ENCODE data around the gene RNF5.
"Not testable (repeated sequence)": the region's sequence is repeated elsewhere in the genome, so short reads cannot be mapped to it uniquely, and the experiment has no call there.

The RNF5 gene

DNA sequence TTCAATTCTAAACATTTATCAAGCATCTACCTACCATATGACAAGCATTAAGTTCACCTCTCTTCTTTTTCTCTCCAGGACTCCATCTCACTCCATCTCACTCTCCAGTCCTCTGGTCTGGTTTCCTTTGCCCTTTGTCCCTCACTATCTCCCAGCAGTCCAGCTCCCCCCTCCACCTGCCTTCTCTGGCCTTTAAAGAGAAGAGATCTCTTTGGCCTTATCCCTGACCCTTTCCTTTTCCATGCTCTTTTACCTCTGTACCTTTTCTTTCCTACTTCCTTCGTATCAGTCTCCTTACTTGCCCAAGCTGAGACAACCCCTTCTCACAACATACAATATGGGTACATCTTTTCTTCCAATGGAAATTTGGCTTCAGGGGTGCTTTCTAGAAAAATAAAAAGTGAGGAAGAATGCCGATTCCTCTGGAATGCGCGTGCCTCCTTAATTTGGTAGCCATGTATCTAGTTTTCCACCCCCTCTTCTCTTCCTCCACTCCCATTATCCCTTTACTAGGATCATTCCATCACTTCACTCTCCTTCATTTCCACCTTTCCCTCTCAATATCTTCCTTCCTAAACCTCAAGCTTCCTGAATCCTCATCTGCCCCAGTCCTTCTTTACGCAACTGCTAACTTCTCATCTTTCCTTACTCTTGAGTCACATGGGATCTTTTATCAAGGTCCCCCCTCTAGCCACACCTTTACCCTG, 1.6 kb upstream of the RNF5 start:
- no peak for DNase-seq

DNA sequence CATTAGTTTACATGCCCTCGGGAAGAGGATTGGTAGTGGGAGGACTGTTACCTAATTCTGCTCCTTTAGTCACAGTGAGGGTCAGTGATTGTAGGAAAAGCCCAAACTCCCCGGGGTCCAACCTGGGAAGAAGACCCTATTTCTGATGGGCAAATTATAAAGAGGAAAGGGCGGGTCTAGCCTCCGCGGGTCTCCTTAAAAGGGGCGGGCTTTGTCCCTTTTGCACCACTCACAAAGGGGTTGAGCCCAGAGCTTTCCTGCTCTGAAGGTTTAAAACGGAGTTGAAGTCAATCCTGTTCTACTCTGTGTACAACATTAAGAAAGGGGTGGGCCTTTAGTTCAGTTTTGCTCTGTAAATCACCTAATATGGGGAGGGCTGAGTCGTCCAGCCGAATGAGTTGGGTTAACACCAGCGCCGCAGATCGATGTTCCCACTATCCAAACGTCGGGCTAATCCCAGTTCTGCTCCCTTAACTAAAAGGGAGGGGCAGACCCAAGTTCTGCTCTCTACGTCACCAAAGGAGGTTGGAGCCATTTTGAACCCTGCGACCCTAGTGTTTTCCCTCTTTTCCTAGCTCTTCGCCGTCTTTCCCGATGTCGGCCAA, 920 bp upstream of the RNF5 start:
- no peak for DNase-seq

DNA sequence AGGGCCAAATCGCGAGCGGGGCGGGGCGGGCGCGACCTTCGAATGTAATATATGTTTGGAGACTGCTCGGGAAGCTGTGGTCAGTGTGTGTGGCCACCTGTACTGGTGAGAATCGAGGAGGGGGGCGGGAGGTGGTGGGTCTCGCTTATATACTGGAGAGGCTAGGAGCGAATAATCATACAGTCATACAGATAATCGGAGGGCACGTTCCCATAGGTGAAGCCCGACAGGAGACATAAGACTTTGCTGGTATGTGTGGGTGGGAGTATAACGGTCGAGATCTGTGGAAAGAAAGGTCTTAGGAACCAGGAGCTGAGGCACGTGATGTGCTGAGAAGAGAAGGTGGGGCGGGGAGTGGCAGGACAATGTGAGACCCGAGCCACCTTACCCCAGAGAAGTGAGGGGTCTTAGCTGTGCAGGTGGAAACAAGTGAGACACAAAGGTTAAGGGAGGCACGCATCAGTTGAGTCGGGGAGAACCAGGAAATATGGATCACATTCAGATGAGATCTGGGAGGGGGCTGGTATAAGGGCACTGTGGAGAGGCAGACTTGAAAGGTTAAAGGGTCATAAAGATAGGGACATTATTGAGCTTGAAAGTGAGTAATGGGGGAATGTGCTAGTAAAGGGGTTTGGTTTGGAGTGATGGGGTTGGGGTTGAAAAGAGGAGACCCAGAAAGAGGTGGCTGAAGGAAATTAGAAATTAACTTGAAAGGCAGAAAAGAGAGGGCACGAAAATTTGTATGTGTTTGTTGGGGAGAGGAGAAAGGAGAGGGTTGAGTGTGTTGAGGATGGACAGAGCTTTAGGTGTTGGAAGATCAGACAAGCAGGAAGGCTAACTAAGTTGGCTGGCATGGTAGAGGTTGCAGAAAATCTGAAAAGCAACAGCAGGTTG, 589 bp downstream of the RNF5 start:
- no peak for DNase-seq

GRCh38 chr6:32179766-32180405, 1.7 kb downstream of the RNF5 start:
- no peak for DNase-seq

GRCh38 chr6:32181148-32181702, 3.0 kb downstream of the RNF5 start:
- DNase-seq = no peak

GRCh38 chr6:32181915-32182529, 3.8 kb downstream of the RNF5 start:
- DNase-seq = no peak

DNA sequence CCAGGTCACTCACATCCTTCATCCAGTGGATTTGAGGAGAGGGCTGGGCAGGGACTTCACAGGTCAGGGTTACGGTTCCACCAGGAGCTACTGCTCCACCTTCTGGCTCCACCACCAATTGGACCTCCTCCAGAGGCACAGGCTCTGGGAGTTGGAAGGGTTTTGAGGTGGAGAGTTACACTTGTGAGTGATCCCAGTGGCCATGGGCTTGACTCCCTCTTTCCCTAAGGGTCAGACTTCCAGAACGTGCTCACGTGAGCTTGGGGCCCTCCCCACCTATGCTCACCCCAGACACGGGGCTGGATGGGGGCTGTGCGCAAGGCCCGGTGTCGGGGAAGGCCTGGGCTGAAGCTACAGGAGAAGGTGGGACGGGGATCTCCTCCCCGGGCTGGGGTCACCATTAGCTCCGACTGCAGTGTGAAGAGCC, 4.4 kb downstream of the RNF5 start:
- no peak for DNase-seq

GRCh38 chr6:32183030-32183429, 4.8 kb downstream of the RNF5 start:
- no peak for DNase-seq

DNA sequence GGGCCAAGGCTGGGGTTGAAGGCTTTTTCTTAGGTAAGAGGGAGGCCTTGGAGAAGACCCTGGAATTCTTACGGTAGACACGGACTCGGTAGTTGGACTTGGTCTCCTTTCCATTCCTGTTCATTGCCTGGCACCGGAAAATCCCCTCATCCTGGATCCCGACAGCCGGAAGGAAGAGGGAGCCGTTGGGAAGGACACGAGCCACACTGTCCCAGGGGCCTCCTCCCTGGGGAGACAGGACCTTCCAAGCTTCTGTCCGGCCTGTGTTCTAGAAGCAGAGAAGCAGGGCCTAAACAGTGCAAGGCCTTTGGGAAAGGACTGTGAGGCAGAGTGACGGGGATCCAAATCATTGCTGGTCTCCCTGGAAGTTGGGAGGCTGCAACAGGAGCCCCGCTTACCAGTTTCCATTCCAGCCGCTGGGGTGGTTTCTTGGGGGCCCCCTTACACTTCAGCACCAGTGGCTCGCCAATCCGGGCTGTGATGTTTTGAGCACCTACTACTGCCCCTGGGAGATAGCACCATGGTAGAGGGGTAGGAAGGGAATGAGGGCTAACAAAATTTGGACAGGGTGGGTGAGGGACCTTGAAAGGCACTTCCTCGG, 5.4 kb downstream of the RNF5 start:
- no peak for DNase-seq

GRCh38 chr6:32184084-32184640, 6.0 kb downstream of the RNF5 start, which contains the start of gene AGER:
AGER (minus strand) TSS chr6:32184253; CDS start chr6:32184222, 31 bp downstream.
- no peak for DNase-seq

- not testable (repeated sequence) for DNase-seq
Observed at GRCh38 chr6:32185681-32186131, 7.5 kb downstream of the RNF5 start.

- DNase-seq = not testable (repeated sequence)
Observed at GRCh38 chr6:32186151-32186840, 8.1 kb downstream of the RNF5 start.

- no peak for DNase-seq
Observed at GRCh38 chr6:32187009-32187709, 9.0 kb downstream of the RNF5 start.

DNA sequence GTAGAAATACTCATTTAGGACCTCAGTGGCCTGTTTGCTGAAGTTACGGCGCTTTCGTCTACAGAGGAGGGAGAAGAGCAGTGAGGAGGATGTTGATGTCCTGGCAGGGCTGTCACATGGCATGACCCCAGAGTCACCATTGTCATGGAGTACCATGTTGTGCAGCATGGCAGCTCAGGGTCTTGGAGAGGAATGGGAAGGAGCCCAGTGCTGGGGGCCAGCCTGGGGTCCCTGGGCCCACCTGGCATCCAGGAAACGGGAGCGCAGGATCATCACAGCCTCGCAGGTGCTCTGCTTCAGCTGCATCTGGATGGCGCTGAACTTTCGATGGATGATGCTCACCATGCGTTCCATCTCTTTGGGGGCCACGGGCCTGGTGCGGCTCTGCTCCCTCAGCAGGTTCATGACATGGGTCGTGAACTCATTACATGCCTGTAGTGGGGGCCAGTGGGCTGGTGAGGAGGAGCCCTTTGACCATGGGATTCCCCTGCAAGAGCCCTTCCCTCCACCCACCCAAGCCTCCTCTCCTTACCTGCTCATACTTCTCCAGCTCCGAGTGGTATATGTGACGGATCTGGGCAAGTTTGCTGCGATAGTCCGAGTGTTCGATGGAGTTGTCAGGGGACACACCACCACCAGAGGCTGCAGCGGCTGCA, 9.6 kb downstream of the RNF5 start:
- not testable (repeated sequence) for DNase-seq

- DNase-seq = no peak
Observed at GRCh38 chr6:32188381-32189068, 10.3 kb downstream of the RNF5 start.

- no peak for DNase-seq
Observed at GRCh38 chr6:32189069-32189741, 11.0 kb downstream of the RNF5 start.

DNA sequence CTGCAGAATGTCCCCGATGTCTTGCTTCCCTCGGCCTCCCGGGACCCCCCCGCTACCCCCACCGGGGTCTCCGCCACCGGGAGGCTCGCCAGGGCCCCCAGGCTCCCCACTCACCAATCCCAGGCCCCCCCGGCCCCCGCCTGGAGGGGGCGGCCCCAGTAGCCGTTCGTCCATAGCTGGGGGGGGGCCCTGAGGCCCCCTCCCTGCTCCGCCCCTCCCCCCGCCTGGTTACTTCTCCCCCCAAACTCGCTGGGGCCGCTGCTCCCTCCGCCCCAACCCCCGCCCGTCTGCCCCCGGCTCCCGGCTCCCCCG, 11.5 kb downstream of the RNF5 start:
- DNase-seq = no peak

DNA sequence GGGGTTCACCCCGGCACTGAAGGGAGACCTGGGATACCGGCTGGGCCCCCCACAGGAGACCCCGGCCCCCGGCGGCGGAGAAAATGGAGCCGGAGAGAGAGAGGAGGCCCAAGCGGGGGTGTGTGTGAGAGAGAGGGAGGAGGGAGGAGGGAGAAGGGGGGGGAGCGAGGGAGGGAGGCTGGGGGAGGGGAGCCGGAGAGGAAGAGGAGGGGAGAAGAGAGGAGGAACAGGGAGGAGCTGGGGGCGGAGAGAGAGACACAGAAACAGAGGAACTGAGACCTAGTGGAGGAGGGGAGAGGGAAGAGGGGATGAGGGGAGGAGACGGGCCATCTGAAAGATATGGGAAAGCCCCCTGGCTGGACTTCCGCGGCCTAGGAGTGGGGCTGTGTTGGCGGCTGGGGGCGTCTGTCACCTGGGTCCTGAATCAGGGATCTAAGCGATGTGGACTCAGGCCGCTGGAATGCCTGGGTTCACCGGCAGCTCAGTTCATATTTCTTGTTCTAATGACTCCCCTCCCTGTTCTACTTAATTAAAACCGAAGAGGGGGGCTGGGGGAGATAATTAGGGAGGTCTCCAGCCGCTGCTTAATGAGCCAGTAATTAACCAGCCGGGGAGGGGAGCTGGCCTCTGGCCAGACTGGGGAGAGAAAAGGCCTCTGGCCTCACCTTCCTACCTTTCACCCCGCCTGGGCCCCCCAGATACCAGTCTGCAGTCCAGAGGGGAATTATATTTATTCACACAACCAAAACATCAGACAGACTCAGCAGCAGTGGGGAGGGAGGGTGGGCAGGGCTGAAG, 12.0 kb downstream of the RNF5 start, which contains the start of gene PBX2:
Gene PBX2, minus strand, starts transcription at position 149 of the 798 bp plus-strand sequence. CDS start 287 bp downstream, outside the sequence.
- DNase-seq = peak; percentile 90 to 95
